Activated T-cell treated with anti-CD3 and anti-CD28 coated beads, Interleukin-2, amount 50 U/mL, for 24 hours (primary cell): Measurements from ENCODE around the gene RCOR3.
"Not testable (repeated sequence)": the region's sequence is repeated elsewhere in the genome, so short reads cannot be mapped to it uniquely, and the experiment has no call there.

Source experiments
- DNase-seq: peaks from one replicate; pipeline ENCODE4 v3.0.0-alpha.2; 2020
- H3K27ac Mint-ChIP-seq: 2 replicates; pipeline ENCODE4 v1.8.0; 2020; ENCODE audit warnings: mild to moderate bottlenecking, mixed read lengths
- H3K27me3 Mint-ChIP-seq: 2 replicates; pipeline ENCODE4 v1.8.0; 2020; ENCODE audit warnings: mixed read lengths
- H3K36me3 Mint-ChIP-seq: 2 replicates; pipeline ENCODE4 v1.8.0; 2020; ENCODE audit warnings: low read depth, mixed read lengths
- H3K4me1 Mint-ChIP-seq: 2 replicates; pipeline ENCODE4 v1.8.0; 2020; ENCODE audit warnings: low read depth, mixed read lengths
- H3K4me3 Mint-ChIP-seq: 2 replicates; pipeline ENCODE4 v1.8.0; 2020; ENCODE audit warnings: mild to moderate bottlenecking, moderate library complexity, mixed read lengths
- H3K9me3 Mint-ChIP-seq: 2 replicates; pipeline ENCODE4 v1.8.0; 2020; ENCODE audit warnings: mixed read lengths

RCOR3 gene

DNA sequence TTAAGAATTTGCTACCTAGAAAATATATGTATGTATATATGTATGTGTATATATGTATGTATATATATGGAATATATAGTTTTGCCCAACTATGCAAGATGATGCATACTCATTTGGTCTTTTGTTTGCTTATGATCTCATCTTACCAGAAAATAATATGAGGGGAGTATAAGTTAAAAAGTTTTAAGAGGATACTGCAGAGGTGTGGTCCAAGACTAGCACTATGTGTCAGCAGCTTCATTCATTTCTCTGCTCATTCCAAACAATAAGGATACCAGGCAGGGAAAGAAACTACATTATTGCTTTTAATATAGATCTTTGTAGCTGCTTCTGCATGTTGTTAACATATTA lies 22.8 kb downstream of the RCOR3 start:
- no peak overlapping the region for H3K27ac Mint-ChIP-seq
- H3K4me3 Mint-ChIP-seq = no peak overlapping the region
- H3K36me3 Mint-ChIP-seq = peaks cover 47% of the 10 kb centered on the region
- H3K27me3 Mint-ChIP-seq = no peaks in the 10 kb centered on the region
- DNase-seq = no peak
- no peaks in the 10 kb centered on the region for H3K9me3 Mint-ChIP-seq
- peaks cover 11% of the 10 kb centered on the region for H3K4me1 Mint-ChIP-seq

DNA sequence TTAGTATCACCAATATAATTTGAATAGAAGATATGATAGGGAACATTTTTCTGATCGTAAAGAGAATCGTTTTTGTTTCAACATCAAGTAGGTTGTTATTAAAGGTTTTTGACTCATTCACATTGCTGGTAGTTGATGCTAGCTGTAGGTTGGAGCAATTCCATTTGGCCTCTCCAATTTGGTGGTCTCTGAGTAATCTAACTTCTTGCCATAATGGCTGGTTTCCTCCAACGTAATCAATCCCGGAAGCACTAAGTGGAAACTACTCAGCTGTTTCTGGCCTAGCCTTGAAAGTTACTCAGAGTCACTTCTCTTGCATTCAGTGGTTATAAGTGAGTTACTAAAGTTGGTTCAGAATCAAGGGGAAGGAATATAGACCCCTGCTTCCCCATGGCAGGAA lies 26.0 kb downstream of the RCOR3 start:
- peaks cover 13% of the 10 kb centered on the region for H3K4me1 Mint-ChIP-seq
- H3K9me3 Mint-ChIP-seq = no peaks in the 10 kb centered on the region
- H3K27me3 Mint-ChIP-seq = no peaks in the 10 kb centered on the region
- peaks cover 56% of the 10 kb centered on the region for H3K36me3 Mint-ChIP-seq
- no peak overlapping the region for H3K27ac Mint-ChIP-seq
- DNase-seq = no peak
- H3K4me3 Mint-ChIP-seq = no peak overlapping the region

DNA sequence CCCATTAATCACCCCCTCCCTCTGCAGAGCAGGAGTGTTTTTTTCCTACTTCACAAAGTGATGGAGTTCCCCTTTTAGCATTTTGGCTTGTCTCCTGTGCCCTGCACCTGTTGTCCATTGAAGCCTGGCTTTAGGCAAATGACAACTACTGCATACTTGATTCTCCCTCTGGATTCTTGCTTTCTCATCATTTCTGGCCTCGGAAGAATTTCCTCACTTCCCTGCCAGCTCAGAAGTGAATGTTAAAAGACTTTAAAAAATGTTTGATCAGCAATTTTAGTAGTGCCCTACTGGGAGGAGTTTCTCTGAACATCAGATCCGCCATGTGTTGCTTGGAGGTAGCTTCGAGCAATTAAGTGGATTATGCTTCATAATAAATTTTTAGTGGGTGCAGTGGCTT lies 28.1 kb downstream of the RCOR3 start:
- Mint-ChIP-seq H3K9me3 (no peaks in the 10 kb centered on the region), H3K4me1 (peaks cover 18% of the 10 kb centered on the region), H3K4me3 (no peak overlapping the region), H3K27ac (no peak overlapping the region), H3K27me3 (no peaks in the 10 kb centered on the region), H3K36me3 (peaks cover 75% of the 10 kb centered on the region)
- DNase-seq = no peak

DNA sequence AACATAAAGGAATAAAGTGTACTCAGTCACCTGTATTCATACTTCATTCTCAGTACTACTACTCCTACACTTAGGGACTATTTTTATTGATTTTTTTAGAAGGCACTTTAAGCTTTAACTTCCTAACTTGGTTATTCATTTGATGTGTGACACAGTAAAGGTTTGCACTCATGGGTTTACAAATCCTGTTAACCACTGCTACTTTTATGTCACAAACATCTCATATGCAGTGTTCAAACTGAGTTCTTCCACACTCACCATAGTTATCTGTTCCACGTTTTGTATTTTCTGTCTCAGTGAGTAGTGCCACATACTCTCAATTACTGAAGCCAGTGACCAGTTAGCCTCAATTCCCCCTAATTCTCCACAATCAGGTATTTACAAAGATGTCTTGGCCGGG lies 33.2 kb downstream of the RCOR3 start:
- no peaks in the 10 kb centered on the region for H3K27me3 Mint-ChIP-seq
- peaks cover 32% of the 10 kb centered on the region for H3K4me1 Mint-ChIP-seq
- H3K27ac Mint-ChIP-seq = peak overlapping the region; percentile 19
- peaks cover 77% of the 10 kb centered on the region for H3K36me3 Mint-ChIP-seq
- DNase-seq = no peak
- no peaks in the 10 kb centered on the region for H3K9me3 Mint-ChIP-seq
- H3K4me3 Mint-ChIP-seq = no peak overlapping the region

DNA sequence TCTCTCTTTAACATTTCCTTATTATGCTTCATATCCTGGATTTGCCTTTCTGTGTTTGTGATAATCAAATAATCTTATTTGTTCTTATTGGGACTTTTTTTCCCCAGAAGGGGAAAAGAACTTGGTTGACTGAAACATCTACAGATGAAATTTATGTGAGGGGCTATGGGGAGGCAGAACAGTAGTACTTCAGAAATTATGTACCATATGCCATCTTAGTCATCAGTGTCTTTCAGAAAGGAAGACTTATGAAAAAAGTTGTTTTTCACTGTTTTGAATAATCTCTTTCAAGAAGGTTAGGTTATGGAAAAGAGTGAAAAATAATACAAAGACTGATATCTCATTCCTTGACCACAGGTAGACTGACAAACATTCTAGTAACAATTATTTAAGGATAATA lies 37.2 kb downstream of the RCOR3 start:
- peak overlapping the region; percentile 86 for H3K27ac Mint-ChIP-seq
- H3K4me3 Mint-ChIP-seq = no peak overlapping the region
- H3K36me3 Mint-ChIP-seq = peaks cover 80% of the 10 kb centered on the region
- no peaks in the 10 kb centered on the region for H3K27me3 Mint-ChIP-seq
- no peaks in the 10 kb centered on the region for H3K9me3 Mint-ChIP-seq
- DNase-seq = no peak
- H3K4me1 Mint-ChIP-seq = peaks cover 53% of the 10 kb centered on the region

DNA sequence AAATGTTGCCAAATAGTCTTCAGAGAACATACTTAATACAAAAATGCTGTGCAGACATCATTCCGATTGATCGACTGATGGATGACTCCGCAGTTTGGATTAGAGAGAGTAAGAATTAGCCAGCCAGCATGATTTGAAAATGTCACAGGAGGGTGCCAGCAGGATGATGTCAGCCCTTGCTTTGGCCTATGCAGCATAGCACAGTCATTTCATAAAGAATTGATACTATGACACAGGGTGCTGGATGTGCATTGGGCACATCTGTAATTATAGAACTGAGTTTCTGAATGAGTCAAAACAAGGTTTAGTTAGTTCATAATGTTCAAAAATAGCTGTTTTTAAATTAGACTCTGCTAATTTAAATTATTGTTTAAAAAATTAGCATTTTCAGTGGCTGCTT lies 45.9 kb downstream of the RCOR3 start:
- no peaks in the 10 kb centered on the region for H3K9me3 Mint-ChIP-seq
- peak overlapping the region; percentile 41 for H3K4me3 Mint-ChIP-seq
- DNase-seq = no peak
- H3K27me3 Mint-ChIP-seq = no peaks in the 10 kb centered on the region
- peaks cover 70% of the 10 kb centered on the region for H3K36me3 Mint-ChIP-seq
- peak overlapping the region; percentile 90 for H3K27ac Mint-ChIP-seq
- H3K4me1 Mint-ChIP-seq = peaks cover 67% of the 10 kb centered on the region

DNA sequence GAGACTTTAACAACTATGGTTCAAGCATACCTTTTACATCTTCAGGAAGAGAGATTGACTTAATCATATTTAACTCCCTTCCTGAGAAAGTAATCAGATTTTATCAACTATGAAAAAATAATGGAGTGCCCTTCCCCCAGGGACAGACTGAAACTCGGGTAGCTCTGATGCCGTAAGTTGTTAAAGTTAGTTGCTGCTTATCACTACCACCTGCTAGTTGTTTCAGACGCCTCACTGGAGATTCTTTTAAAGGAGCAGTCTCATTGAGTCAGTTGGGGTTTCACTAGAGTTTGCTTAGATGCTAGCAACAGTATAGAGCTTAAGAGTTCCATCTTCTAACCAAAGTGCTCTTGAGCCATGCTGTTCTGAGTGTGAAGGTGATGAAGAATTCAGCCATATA lies 50.5 kb downstream of the RCOR3 start:
- no peak for DNase-seq
- H3K9me3 Mint-ChIP-seq = no peaks in the 10 kb centered on the region
- no peaks in the 10 kb centered on the region for H3K27me3 Mint-ChIP-seq
- peaks cover 34% of the 10 kb centered on the region for H3K4me1 Mint-ChIP-seq
- H3K36me3 Mint-ChIP-seq = peaks cover 58% of the 10 kb centered on the region
- H3K4me3 Mint-ChIP-seq = no peak overlapping the region
- H3K27ac Mint-ChIP-seq = peak overlapping the region; percentile 68

DNA sequence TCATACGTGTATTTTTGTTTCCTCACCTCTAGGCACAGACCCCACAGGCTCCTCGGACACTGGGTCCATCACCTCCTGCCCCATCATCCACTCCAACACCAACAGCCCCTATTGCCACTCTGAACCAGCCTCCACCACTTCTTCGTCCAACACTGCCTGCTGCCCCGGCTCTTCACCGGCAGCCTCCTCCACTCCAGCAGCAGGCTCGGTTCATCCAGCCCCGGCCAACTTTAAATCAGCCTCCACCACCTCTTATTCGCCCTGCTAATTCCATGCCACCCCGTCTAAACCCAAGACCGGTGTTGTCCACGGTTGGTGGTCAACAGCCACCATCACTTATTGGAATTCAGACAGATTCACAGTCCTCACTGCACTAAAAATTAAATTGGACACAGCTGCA lies 54.2 kb downstream of the RCOR3 start:
- no peaks in the 10 kb centered on the region for H3K9me3 Mint-ChIP-seq
- H3K27ac Mint-ChIP-seq = peak overlapping the region; percentile 12
- no peaks in the 10 kb centered on the region for H3K27me3 Mint-ChIP-seq
- no peak overlapping the region for H3K4me3 Mint-ChIP-seq
- peaks cover 15% of the 10 kb centered on the region for H3K4me1 Mint-ChIP-seq
- peaks cover 53% of the 10 kb centered on the region for H3K36me3 Mint-ChIP-seq
- DNase-seq = no peak

DNA sequence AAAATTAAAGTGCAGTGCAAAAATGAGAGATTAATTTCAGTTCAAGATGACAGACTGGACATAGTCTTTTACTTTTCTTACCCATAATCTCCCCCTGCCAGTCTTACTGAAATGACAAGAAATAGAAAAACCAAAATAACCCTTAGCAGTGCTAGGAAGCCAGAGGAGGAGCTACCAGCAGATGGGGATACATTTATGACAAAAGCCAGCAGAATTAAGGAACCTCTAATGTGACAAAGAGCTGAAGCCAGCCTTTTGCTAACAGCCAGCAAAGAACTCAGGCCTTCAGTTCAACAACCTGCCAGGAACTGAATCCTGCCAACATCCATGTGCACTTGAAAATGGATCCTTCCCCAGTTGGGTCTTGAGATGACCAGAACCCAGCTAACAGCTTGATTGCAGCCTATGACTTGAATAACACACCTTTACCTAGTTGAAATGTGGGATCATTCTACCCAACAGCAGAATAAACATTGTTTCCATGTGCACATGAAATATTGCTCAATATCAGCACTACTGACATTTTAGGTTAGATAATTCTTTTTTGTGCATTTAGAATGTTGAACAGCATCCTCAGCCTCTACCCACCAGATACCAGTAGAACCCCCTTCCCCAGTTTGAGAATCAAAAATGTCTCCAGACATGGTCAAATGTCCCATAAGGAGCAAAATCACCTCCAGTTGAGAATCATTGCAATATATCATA lies 59.6 kb downstream of the RCOR3 start:
- Mint-ChIP-seq H3K27ac (no peak overlapping the region), H3K36me3 (peaks cover 25% of the 10 kb centered on the region), H3K27me3 (no peaks in the 10 kb centered on the region), H3K4me1 (peaks cover 47% of the 10 kb centered on the region), H3K9me3 (no peaks in the 10 kb centered on the region), H3K4me3 (no peak overlapping the region)
- DNase-seq = no peak

DNA sequence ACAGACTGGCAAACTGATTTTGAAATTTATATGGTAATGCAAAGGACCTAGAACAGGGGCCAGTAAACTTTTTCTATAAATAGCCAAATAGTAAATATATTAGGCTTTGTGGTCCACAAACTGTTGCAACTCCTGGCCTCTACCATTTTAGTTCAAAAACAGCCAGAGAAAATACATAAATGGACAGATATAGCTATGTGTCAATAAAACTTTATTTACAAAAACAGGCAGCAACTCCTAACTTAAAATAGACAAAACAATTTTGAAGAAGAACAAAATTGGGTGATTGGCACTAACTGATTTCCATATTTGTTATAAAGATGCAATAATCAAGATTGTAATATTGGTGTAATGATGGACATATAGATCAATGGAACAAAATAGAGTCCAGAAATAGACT lies 60.7 kb downstream of the RCOR3 start:
- no peaks in the 10 kb centered on the region for H3K9me3 Mint-ChIP-seq
- peaks cover 14% of the 10 kb centered on the region for H3K36me3 Mint-ChIP-seq
- no peaks in the 10 kb centered on the region for H3K27me3 Mint-ChIP-seq

DNA sequence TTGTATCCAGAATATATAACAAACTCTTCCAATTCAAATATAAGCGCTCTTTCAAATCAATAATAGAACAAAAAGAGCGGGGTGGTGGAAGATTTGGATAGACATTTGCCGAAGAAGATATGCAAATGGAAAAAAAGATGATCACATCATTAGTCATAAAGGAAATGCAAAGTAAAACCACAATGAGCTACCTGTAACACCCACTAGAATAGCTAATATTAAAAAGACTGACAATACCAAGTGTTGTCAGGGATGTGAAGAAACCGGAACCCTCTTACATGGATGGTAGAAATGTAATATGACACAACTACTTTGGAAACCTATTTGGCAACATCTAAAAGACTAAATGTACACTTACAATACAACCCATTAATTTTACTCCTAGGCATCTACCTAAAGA lies 61.8 kb downstream of the RCOR3 start:
- no peak overlapping the region for H3K4me3 Mint-ChIP-seq
- peak overlapping the region; percentile 76 for H3K27ac Mint-ChIP-seq
- H3K27me3 Mint-ChIP-seq = no peaks in the 10 kb centered on the region
- H3K36me3 Mint-ChIP-seq = peaks cover 4% of the 10 kb centered on the region
- DNase-seq = no peak
- H3K4me1 Mint-ChIP-seq = peaks cover 67% of the 10 kb centered on the region
- no peaks in the 10 kb centered on the region for H3K9me3 Mint-ChIP-seq

More for the DNA sequence above, 60.7 kb downstream of the RCOR3 start:
- Mint-ChIP-seq H3K4me3 (no peak overlapping the region), H3K4me1 (peaks cover 58% of the 10 kb centered on the region), H3K27ac (peak overlapping the region; percentile 51)
- DNase-seq = no peak

DNA sequence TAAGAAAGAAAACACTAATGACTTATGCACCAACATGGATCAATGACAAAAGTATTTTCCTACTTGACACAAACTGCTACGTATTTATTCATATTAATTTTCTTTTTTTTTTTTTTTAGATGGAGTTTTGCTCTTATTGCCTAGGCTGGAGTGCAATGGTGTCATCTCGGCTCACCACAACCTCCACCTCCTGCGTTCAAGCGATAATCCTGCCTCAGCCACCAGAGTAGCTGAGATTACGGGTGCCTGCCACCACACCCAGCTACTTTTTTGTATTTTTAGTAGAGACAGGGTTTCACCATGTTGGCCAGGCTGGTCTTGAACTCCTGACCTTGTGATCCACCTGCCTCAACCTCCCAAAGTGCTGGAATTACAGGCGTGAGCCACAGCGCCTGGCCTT lies 62.5 kb downstream of the RCOR3 start:
- Mint-ChIP-seq H3K27ac (peak overlapping the region; percentile 76), H3K4me1 (peaks cover 72% of the 10 kb centered on the region)
- H3K9me3 Mint-ChIP-seq, H3K4me3 Mint-ChIP-seq, DNase-seq, H3K36me3 Mint-ChIP-seq, H3K27me3 Mint-ChIP-seq: not testable (repeated sequence)

DNA sequence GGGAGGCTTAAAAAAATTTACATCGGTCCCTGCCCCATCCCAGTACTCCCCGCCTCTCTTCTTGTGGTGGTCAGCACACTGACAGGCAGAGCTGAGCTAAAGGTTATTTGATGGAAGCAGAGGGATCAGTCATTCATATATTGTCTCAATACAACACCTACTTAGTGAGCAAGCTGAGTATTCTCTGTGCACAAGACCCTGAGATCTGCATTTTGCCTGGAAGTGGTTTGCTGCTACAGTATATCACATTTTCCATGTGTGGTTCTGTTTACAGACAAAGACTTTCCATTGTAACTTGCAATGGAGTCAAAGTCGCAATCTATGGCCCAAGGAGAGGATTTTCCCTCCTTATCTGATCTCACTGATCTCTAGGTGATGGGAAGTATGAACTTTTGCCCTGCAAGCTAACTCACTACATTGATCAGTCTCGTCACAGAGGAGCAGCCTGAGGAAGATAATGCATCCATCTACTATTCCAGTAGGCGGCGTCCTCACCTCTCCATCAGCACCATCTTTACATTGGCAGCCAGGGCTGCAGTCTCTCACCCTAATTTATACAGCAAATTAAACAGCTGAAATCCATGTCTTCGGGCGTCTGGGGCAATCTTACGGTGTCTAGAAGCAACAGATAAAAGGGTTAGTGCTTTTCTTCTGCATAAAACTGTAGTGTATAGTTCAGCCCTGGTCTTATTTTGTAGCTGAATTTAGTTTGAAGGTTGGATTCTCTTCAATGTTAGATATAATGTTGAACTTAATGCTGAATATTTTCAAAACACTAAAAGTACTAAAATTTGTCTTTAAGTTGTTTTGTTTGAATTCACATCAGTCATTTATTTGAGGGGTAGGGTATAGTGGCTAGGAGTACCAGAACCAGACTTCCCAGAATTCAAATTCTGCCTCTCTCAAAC lies 64.2 kb downstream of the RCOR3 start:
- Mint-ChIP-seq H3K4me3 (no peak overlapping the region), H3K4me1 (peaks cover 75% of the 10 kb centered on the region), H3K36me3 (peaks cover 8% of the 10 kb centered on the region), H3K27me3 (no peaks in the 10 kb centered on the region), H3K9me3 (no peaks in the 10 kb centered on the region), H3K27ac (peak overlapping the region; percentile 79)
- peak; percentile 64 for DNase-seq

DNA sequence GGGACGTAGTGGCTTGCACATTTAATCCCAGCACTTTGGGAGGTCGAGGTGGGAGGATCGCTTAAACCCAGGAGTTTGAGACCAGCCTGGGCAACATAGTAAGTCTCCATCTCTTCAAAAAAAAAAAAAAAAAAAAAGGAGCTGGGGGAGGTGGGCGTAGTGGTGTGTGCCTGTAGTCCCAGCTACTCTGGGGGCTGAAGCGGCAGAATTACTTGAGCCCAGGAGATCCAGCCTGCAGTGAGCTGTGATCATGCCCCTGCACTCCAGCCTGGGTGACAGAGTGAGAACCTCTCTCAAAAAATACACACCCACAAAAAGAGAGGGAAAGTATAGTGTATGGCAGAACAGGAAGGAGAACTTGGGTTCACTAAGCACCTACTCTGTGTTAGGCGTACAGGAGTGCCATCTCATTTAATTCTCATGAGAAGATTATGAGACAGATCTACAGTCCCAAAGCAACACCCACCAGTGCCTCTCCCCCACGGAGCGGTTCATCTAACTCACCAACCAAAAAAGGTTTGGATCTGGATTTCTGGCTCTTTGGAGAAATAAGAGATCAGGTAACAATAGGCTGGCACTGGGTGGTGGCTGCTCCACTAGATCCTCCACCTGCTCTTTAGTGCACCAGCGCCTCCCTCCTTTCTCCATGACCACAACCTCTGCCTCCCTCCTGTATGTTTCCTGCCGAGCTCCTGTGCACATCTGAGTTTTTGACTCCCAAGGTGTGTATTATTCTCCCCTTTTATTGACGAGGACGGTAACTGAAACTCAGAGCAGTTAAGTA lies 66.0 kb downstream of the RCOR3 start:
- Mint-ChIP-seq H3K27ac (peak overlapping the region; percentile 96), H3K4me3 (peak overlapping the region; percentile 82), H3K27me3 (no peaks in the 10 kb centered on the region), H3K4me1 (peaks cover 84% of the 10 kb centered on the region), H3K9me3 (no peaks in the 10 kb centered on the region), H3K36me3 (peaks cover 16% of the 10 kb centered on the region)
- DNase-seq = peak; percentile 28
